ENCODE measurements around the gene STX5. TPM values are rescaled to one million over a fixed set of nuclear protein-coding genes. Genes with fewer than 3 reads are reported as not detected.
A peak's percentile ranks its signal among the peaks of the same experiment; 100 is the strongest.

STX5 gene
- total RNA-seq, 1 donor from 2014 or later = 30.2 TPM

GRCh38 chr11:62777389-62777788, 54.5 kb downstream of the STX5 start:
- no peak overlapping the region for H3K4me3 Mint-ChIP-seq
- Histone ChIP-seq H3K36me3 (no peaks in the 10 kb centered on the region), H3K4me1 (no peaks in the 10 kb centered on the region), H3K4me2 (no peak overlapping the region), H3K79me2 (ENCODE audit: low read depth) (peaks cover 23% of the 10 kb centered on the region), H2AFZ (replicated peaks) (no peak overlapping the region), H3F3A (ENCODE audit: low read depth) (no peaks in the 10 kb centered on the region), H3K27ac (no peak overlapping the region), H3K9me3 (ENCODE audit: low read depth) (no peaks in the 10 kb centered on the region), H3K4me3 (no peak overlapping the region), H3K27me3 (no peaks in the 10 kb centered on the region), H4K20me1 (ENCODE audit: low read depth) (no peaks in the 10 kb centered on the region), H3K9ac (no peak overlapping the region)
- peaks cover 3% of the 10 kb centered on the region for H3K4me1 Mint-ChIP-seq
- peaks cover 4% of the 10 kb centered on the region for H3K27me3 Mint-ChIP-seq (ENCODE audit: insufficient read depth, low read depth)
- no peaks in the 10 kb centered on the region for H3K9me3 Mint-ChIP-seq
- H3K36me3 Mint-ChIP-seq = peaks cover 24% of the 10 kb centered on the region
- no peak for DNase-seq (ENCODE audit: low spot score)
- no peak overlapping the region for H3K27ac Mint-ChIP-seq
- TF ChIP-seq CTCF (IDR thresholded peaks at IDR 0.05) (no peak), EZH2 (IDR thresholded peaks at IDR 0.05) (no peak), EZH2phosphoT487 (IDR thresholded peaks at IDR 0.05) (no peak)

- no peak overlapping the region for H3K27ac Mint-ChIP-seq
- H3K27me3 Mint-ChIP-seq (ENCODE audit: insufficient read depth, low read depth) = peaks cover 4% of the 10 kb centered on the region
These were observed 56.2 kb downstream of the STX5 start for GRCh38 chr11:62775646-62776045.

GRCh38 chr11:62774407-62774806, 57.4 kb downstream of the STX5 start:
- no peak overlapping the region for H3K4me3 ChIP-seq
- peaks cover 27% of the 10 kb centered on the region for H3F3A ChIP-seq (ENCODE audit: low read depth)
- H3K9me3 ChIP-seq (ENCODE audit: low read depth) = no peaks in the 10 kb centered on the region
- TF ChIP-seq EZH2 (IDR thresholded peaks at IDR 0.05) = no peak
- H3K27me3 ChIP-seq = no peaks in the 10 kb centered on the region
- peaks cover 32% of the 10 kb centered on the region for H3K79me2 ChIP-seq (ENCODE audit: low read depth)
- Mint-ChIP-seq H3K9me3 (no peaks in the 10 kb centered on the region), H3K27me3 (ENCODE audit: insufficient read depth, low read depth) (peaks cover 6% of the 10 kb centered on the region), H3K4me1 (peaks cover 26% of the 10 kb centered on the region), H3K36me3 (peaks cover 20% of the 10 kb centered on the region), H3K4me3 (no peak overlapping the region), H3K27ac (no peak overlapping the region)
- peaks cover 11% of the 10 kb centered on the region for H3K4me1 ChIP-seq
- no peaks in the 10 kb centered on the region for H4K20me1 ChIP-seq (ENCODE audit: low read depth)
- no peak overlapping the region for H2AFZ ChIP-seq (replicated peaks)
- DNase-seq (ENCODE audit: low spot score) = no peak
- no peak overlapping the region for H3K27ac ChIP-seq
- H3K9ac ChIP-seq = no peak overlapping the region
- H3K4me2 ChIP-seq = no peak overlapping the region
- no peaks in the 10 kb centered on the region for H3K36me3 ChIP-seq

More at GRCh38 chr11:62775646-62776045, 56.2 kb downstream of the STX5 start:
- H3K9me3 ChIP-seq (ENCODE audit: low read depth) = no peaks in the 10 kb centered on the region
- no peak overlapping the region for H2AFZ ChIP-seq (replicated peaks)
- H3K27me3 ChIP-seq = no peaks in the 10 kb centered on the region
- Mint-ChIP-seq H3K4me3 (no peak overlapping the region), H3K9me3 (no peaks in the 10 kb centered on the region), H3K36me3 (peaks cover 20% of the 10 kb centered on the region), H3K4me1 (peaks cover 13% of the 10 kb centered on the region)
- TF ChIP-seq EZH2phosphoT487 (IDR thresholded peaks at IDR 0.05) = no peak
- no peak for TF ChIP-seq EZH2 (IDR thresholded peaks at IDR 0.05)
- TF ChIP-seq CTCF (IDR thresholded peaks at IDR 0.05) = no peak
- H3K4me2 ChIP-seq = no peak overlapping the region
- H3K4me3 ChIP-seq = no peak overlapping the region
- H3K27ac ChIP-seq = no peak overlapping the region
- H3K4me1 ChIP-seq = peaks cover 8% of the 10 kb centered on the region
- H3F3A ChIP-seq (ENCODE audit: low read depth) = peaks cover 15% of the 10 kb centered on the region
- H3K79me2 ChIP-seq (ENCODE audit: low read depth) = peaks cover 32% of the 10 kb centered on the region
- no peaks in the 10 kb centered on the region for H3K36me3 ChIP-seq
- no peak for DNase-seq (ENCODE audit: low spot score)
- H4K20me1 ChIP-seq (ENCODE audit: low read depth) = no peaks in the 10 kb centered on the region
- H3K9ac ChIP-seq = no peak overlapping the region

- peaks cover 9% of the 10 kb centered on the region for H3K36me3 Mint-ChIP-seq
- no peaks in the 10 kb centered on the region for H3K9me3 Mint-ChIP-seq
- Histone ChIP-seq H3K9me3 (ENCODE audit: low read depth) (no peaks in the 10 kb centered on the region), H3K36me3 (no peaks in the 10 kb centered on the region), H3K4me2 (peak within 1 kb of the TSS; percentile 77), H3K4me3 (peak within 1 kb of the TSS; percentile 86), H3K27ac (peak within 1 kb of the TSS; percentile 89), H3F3A (ENCODE audit: low read depth) (peaks cover 41% of the 10 kb centered on the region), H3K79me2 (ENCODE audit: low read depth) (peaks cover 32% of the 10 kb centered on the region), H2AFZ (replicated peaks) (peak within 1 kb of the TSS; percentile 16), H3K9ac (peak within 1 kb of the TSS; percentile 54), H4K20me1 (ENCODE audit: low read depth) (no peaks in the 10 kb centered on the region), H3K4me1 (peaks cover 11% of the 10 kb centered on the region), H3K27me3 (no peaks in the 10 kb centered on the region)
- peak within 1 kb of the TSS; percentile 92 for H3K4me3 Mint-ChIP-seq
- H3K27ac Mint-ChIP-seq = peak within 1 kb of the TSS; percentile 98
- H3K27me3 Mint-ChIP-seq (ENCODE audit: insufficient read depth, low read depth) = peaks cover 10% of the 10 kb centered on the region
- DNase-seq (ENCODE audit: low spot score) = peak; percentile 98
- peaks cover 26% of the 10 kb centered on the region for H3K4me1 Mint-ChIP-seq
- TF ChIP-seq CTCF (IDR thresholded peaks at IDR 0.05) = no peak
- no peak for TF ChIP-seq EZH2 (IDR thresholded peaks at IDR 0.05)
- no peak for TF ChIP-seq EZH2phosphoT487 (IDR thresholded peaks at IDR 0.05)
These were observed 60.5 kb downstream of the STX5 start, which contains the start of gene TAF6L for GRCh38 chr11:62771144-62772021. TAF6L (plus strand) TSS chr11:62771396; CDS start chr11:62775784, 4,388 bp downstream.
